HG02852 (cell line): Measurements from ENCODE around the gene ADPGK.
"Not testable (repeated sequence)": the region's sequence is repeated elsewhere in the genome, so short reads cannot be mapped to it uniquely, and the experiment has no call there.

Experiments
- ATAC-seq: cut with Tn5 transposase; IDR thresholded peaks from one replicate; pipeline ENCODE4 v1.9.1; 2021; ENCODE audit warnings: mild to moderate bottlenecking, moderate library complexity; ENCODE audit not compliant: unreplicated experiment

The ADPGK gene

DNA sequence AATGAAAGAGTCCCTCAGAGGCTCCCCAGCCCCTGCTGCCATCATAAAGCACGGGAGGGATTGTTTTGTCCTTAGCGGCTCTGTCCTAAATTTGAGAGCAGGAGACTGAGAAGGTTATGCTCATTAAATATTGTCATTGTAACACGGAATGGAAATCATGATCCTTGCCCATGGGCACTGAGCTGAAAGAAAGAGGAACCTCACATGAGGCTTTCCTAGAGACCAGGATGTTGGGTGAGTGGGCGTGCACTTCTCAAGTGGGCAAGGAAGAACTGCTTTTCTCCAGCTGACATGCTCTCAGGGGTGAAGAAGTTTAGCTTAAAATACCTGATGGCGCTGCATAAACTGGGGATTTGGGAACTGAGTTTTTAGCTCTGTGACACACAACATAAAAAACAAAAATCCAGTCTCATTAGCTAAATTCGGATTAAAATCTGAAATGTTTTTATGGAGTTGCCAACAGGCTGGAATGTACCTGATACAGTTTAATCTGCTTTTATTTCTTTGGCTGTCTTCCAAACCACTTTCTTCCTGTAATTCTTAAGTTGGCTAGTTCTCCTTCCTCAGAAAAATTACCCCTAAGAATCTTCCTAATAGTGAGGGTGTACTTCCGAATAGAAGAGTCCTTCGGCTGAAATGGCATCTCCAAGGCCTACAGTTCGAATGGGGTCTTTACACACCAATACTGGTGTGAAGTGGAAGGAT is 31.7 kb downstream of the ADPGK start:
- ATAC-seq: no peak

DNA sequence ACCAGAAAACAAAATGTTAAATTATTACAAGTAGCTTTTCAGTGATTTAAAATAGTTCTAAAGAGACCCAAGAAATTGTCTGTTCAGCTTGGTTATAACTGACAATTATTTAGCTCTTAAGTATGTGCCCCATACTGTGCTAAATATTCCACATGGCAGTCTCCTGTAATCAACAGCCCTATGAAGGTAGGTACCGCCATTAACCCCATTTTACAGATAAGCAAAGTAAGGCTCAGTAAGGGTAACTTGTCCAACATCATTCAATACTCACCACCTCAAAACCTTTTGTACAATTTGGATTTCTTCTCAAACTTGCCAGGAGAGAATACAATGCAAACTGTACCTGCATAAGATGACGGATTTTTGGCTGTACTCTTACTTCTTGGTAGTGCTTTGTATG is 33.9 kb downstream of the ADPGK start:
- ATAC-seq: no peak

DNA sequence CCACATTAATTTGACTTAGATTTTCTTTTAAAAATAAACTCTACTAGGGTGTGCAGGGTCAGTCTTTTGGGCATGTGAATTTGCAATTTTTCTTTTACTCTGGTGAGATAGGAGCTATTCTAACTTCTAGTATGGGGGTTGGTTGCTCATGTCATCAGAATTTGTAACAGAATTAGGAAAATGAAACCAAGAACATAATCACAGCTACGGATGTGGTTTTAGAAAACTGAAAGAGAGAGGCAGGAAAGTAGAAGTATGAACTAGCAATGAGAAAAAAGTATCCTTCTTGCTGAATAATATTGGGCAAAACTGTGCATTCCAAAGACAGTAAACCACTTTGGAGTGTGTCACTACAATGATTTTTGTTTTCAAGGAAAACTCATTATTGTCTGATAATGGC is 43.3 kb downstream of the ADPGK start:
- ATAC-seq: no peak

DNA sequence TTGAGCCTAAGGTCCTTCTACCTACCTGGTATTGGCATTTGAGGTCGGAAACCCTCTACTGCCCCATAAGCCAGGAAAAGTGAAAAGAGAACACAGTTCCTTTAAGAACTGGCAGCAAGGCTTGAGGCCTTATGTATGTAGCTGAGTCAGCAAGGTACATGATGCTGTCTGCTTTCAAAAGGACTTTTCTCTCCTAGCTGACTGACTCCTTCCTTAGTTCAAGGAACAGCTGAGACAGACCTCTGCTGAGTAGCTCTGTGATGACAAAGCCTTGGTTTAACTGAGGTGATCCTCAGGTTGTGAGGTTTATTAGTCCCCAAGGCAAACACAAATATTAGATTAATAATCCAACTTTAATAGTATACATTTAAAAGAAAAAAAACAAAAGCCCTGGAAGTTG is 45.8 kb downstream of the ADPGK start:
- no peak for ATAC-seq

- no peak for ATAC-seq
Measured at GRCh38 chr15:72737061-72737460, 46.5 kb downstream of the ADPGK start.

GRCh38 chr15:72735111-72735510 is 48.4 kb downstream of the ADPGK start:
- ATAC-seq: no peak

- no peak for ATAC-seq
Measured at GRCh38 chr15:72733941-72734738, 49.4 kb downstream of the ADPGK start.

- ATAC-seq: no peak
Measured at GRCh38 chr15:72732516-72732915, 51.0 kb downstream of the ADPGK start.

DNA sequence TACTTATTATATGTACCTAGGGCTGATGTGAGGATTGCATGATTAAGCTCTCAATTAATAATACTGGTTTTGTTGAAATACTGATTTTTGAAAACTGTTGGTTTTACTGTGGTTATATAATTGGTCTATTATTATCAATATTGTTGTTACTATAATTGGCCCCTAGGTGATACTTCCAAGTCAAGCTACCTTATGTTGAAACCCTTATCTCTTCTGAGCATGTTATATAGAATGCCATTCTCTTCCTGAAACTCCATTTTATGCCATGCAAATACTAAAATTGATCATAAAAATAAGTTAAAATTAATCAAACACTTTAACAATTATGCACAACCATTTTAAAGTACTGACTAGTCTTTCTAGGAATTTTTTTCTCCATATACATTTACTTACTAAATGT is 51.5 kb downstream of the ADPGK start:
- no peak for ATAC-seq

GRCh38 chr15:72728821-72729220 is 54.7 kb downstream of the ADPGK start:
- ATAC-seq: no peak

GRCh38 chr15:72728249-72728648 is 55.3 kb downstream of the ADPGK start:
- not testable (repeated sequence) for ATAC-seq

- ATAC-seq: no peak
Measured at GRCh38 chr15:72727154-72727553, 56.4 kb downstream of the ADPGK start.

- not testable (repeated sequence) for ATAC-seq
Measured at GRCh38 chr15:72725851-72726250, 57.7 kb downstream of the ADPGK start.

DNA sequence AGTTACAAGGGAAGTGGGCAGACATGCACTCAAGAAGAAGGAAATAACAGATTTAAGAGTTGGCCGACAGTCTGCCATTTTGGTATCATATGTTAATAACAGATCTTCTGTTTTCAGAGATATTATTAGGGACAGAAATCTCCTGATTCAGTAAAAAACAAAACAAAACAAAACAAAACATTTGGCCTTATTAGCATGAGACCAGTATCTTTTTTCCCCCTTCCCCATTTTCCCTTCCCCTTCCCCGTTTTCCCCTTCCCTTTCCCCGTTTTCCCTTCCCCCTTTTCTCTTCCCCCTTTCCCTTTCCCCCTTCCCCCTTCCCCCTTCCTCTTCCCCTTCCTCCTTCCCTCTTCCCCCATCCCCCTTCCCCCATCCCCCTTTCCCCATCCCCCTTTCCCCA is 58.1 kb downstream of the ADPGK start:
- no peak for ATAC-seq

DNA sequence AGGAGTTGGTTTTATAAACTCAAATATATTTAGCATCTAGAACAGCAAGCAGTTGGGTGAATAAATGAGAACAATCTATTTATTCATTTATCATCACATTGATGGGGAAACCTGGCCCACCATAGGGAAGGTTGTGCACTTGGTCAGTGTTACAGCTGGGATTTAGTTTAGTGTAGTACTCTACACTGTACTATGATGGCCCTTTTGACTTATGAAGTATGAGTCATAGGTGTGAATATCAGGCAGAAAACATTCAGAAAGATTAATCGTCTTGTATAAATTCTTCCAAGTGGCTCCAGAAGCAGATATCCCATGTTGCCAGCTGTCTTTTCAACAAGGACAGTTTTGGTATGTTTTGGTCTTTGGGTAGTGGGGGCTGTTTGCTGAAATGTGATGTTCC is 59.5 kb downstream of the ADPGK start:
- ATAC-seq: no peak

DNA sequence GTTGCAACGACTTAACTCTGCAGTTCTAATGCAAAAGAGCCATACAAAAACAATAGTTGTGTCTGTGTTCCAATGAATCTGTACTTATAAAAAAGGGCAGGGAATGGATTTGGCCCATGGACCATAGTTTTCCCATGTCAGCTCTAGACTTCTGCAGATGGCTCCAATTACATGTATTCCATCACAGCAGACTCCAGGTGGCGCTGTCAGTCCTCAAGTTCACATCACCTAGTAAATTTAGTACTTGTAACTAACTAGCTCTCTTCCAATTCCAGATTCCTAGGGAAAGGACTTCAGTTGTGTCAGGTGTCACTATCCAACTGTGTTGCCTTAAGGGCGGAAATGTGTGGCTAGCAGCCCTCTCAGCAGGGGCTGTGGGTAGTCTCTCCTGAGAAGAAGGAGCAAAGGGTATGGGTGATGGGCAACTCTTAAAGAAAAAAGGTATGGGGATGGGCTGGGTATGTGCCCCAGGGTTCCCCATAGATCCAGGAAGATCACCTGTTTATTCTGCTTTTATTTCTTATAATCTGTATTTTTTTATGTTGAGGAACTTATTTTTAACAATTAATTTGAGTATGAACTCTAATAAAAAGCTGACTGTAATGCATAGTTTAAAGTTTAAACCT is 61.4 kb downstream of the ADPGK start:
- no peak for ATAC-seq

DNA sequence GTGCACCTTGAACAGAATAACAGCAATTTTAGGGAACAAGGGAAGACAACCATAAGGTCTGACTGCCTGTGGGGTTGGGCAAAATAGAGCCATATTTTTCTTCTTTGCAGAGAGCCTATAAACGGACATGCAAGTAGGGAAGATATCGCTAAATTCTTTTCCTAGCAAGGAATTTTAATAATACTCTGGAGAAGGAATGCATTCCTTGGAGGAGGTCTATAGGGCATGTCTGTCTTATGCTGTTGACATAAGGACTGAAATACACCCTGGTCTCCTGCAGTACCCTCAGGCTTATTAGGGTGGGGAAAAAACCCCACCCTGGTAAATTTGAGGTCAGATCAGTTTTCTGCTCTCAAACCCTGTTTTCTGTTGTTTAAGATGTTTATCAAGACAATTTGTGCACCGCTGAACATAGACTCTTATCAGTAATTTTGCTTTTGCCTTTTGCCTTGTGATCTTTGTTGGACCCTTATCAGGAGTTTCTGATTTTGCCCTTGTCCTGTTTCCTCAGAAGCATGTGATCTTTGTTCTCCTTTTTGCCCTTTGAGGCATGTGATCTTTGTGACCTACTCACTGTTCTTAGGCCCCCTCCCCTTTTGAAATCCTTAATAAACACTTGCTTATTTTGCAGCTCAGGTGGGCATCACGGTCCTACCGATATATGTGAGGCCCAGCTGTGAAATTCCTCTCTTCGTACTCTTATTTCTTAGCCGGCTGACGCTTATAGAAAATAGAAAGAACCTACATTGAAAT is 74.8 kb downstream of the ADPGK start:
- not testable (repeated sequence) for ATAC-seq

DNA sequence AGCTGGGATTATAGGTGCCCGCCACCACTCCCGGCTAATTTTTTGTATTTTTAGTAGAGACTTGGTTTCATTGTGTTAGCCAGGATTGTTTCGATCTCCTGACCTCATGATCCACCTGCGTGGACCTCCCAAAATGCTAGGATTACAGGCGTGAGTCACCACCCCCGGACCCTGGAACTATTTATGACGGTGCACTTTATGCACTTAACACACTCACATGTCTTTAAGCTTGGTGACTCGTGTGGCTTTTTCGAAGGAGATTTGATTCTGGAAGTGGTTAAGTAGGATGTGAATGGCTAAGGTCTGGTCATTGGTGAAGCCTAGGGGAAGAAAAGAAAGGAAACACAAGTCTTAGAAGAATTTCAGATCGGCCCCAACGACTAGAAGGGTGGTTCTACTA is 77.3 kb downstream of the ADPGK start:
- ATAC-seq: no peak
